ENCODE results near the gene PRDX5. TPM values are rescaled to one million over a fixed set of nuclear protein-coding genes. Genes with fewer than 3 reads are reported as not detected.

PRDX5 gene
- polyA plus RNA-seq, 4 donors: 229 to 668 (median 548) TPM

GRCh38 chr11:64334764-64335735 is 17.1 kb downstream of the PRDX5 start:
- Histone ChIP-seq H3K4me1 (ENCODE audit: control insufficient read depth in 3 of 3, insufficient read depth in 2 of 3, low read depth in 1 of 3, low read length in 2 of 3) (peaks cover 0 to 19% (median 3%) of the 10 kb centered on the region in 3 donors), H3K9me3 (ENCODE audit: control insufficient read depth in 2 of 2, insufficient read depth in 1 of 2, low read depth in 1 of 2, low read length in 1 of 2) (no peaks in the 10 kb centered on the region), H3K4me3 (ENCODE audit: low read depth in 1 of 3, low read length in 3 of 3) (no peak overlapping the region), H3K27ac (ENCODE audit: low read depth in 1 of 3, low read length in 2 of 3) (peak overlapping the region; percentile 56 to 57 (median 57)), H3K36me3 (ENCODE audit: control insufficient read depth in 3 of 3, insufficient read depth in 2 of 3, low read depth in 1 of 3, low read length in 3 of 3) (no peaks in the 10 kb centered on the region), H3K27me3 (ENCODE audit: control insufficient read depth in 3 of 3, insufficient read depth in 3 of 3, low read length in 3 of 3) (peaks cover 0 to 3% (median 0%) of the 10 kb centered on the region in 3 donors)
- 19 to 50% (median 36%) methylated on average over 13 of the region's 13 CpGs for WGBS, 3 donors
- FAIRE-seq (no peak), DNase-seq (peak; percentile 94 to 97)

- FAIRE-seq (no peak), DNase-seq (no peak)
- no peaks in the 10 kb centered on the region for H3K36me3 ChIP-seq (ENCODE audit: control insufficient read depth in 3 of 3, insufficient read depth in 2 of 3, low read depth in 1 of 3, low read length in 3 of 3)
- peaks cover 0 to 27% (median 10%) of the 10 kb centered on the region in 3 donors for H3K4me1 ChIP-seq (ENCODE audit: control insufficient read depth in 3 of 3, insufficient read depth in 2 of 3, low read depth in 1 of 3, low read length in 2 of 3)
- H3K27me3 ChIP-seq (ENCODE audit: control insufficient read depth in 3 of 3, insufficient read depth in 3 of 3, low read length in 3 of 3): peaks cover 0 to 23% (median 0%) of the 10 kb centered on the region in 3 donors
- no peak overlapping the region for H3K4me3 ChIP-seq (ENCODE audit: low read depth in 1 of 3, low read length in 3 of 3)
- WGBS, 3 donors: 75 to 83% (median 80%) methylated on average over 8 of the region's 8 CpGs
- no peaks in the 10 kb centered on the region for H3K9me3 ChIP-seq (ENCODE audit: control insufficient read depth in 2 of 2, insufficient read depth in 1 of 2, low read depth in 1 of 2, low read length in 1 of 2)
- H3K27ac ChIP-seq (ENCODE audit: low read depth in 1 of 3, low read length in 2 of 3): no peak overlapping the region
Measured at GRCh38 chr11:64337538-64338249, 19.8 kb downstream of the PRDX5 start.

- DNase-seq (no peak), FAIRE-seq (no peak)
- Histone ChIP-seq H3K4me3 (ENCODE audit: low read depth in 1 of 3, low read length in 3 of 3) (no peak overlapping the region), H3K27me3 (ENCODE audit: control insufficient read depth in 3 of 3, insufficient read depth in 3 of 3, low read length in 3 of 3) (peaks cover 0 to 23% (median 0%) of the 10 kb centered on the region in 3 donors), H3K27ac (ENCODE audit: low read depth in 1 of 3, low read length in 2 of 3) (no peak overlapping the region), H3K36me3 (ENCODE audit: control insufficient read depth in 3 of 3, insufficient read depth in 2 of 3, low read depth in 1 of 3, low read length in 3 of 3) (peaks cover 0 to under 1% (median 0%) of the 10 kb centered on the region in 3 donors), H3K4me1 (ENCODE audit: control insufficient read depth in 3 of 3, insufficient read depth in 2 of 3, low read depth in 1 of 3, low read length in 2 of 3) (peaks cover 0 to 37% (median 10%) of the 10 kb centered on the region in 3 donors), H3K9me3 (ENCODE audit: control insufficient read depth in 2 of 2, insufficient read depth in 1 of 2, low read depth in 1 of 2, low read length in 1 of 2) (no peaks in the 10 kb centered on the region)
- WGBS, 3 donors: 75 to 81% (median 80%) methylated on average over 4 to 8 of the region's 8 CpGs
Measured at GRCh38 chr11:64338716-64339115, 20.8 kb downstream of the PRDX5 start.

GRCh38 chr11:64339286-64339685 is 21.4 kb downstream of the PRDX5 start:
- no peak for FAIRE-seq
- DNase-seq: no peak
- H3K27me3 ChIP-seq (ENCODE audit: control insufficient read depth in 3 of 3, insufficient read depth in 3 of 3, low read length in 3 of 3): peaks cover 0 to 23% (median 0%) of the 10 kb centered on the region in 3 donors
- peaks cover 0 to 42% (median 10%) of the 10 kb centered on the region in 3 donors for H3K4me1 ChIP-seq (ENCODE audit: control insufficient read depth in 3 of 3, insufficient read depth in 2 of 3, low read depth in 1 of 3, low read length in 2 of 3)
- H3K36me3 ChIP-seq (ENCODE audit: control insufficient read depth in 3 of 3, insufficient read depth in 2 of 3, low read depth in 1 of 3, low read length in 3 of 3): peaks cover 0 to 4% (median 0%) of the 10 kb centered on the region in 3 donors
- 48 to 56% (median 56%) methylated on average over 4 of the region's 4 CpGs for WGBS, 3 donors
- no peaks in the 10 kb centered on the region for H3K9me3 ChIP-seq (ENCODE audit: control insufficient read depth in 2 of 2, insufficient read depth in 1 of 2, low read depth in 1 of 2, low read length in 1 of 2)
- no peak overlapping the region for H3K4me3 ChIP-seq (ENCODE audit: low read depth in 1 of 3, low read length in 3 of 3)
- peak overlapping the region in 1 of 3 donors; percentile 72 for H3K27ac ChIP-seq (ENCODE audit: low read depth in 1 of 3, low read length in 2 of 3)

- H3K36me3 ChIP-seq (ENCODE audit: control insufficient read depth in 3 of 3, insufficient read depth in 2 of 3, low read depth in 1 of 3, low read length in 3 of 3): peaks cover 0 to 4% (median 0%) of the 10 kb centered on the region in 3 donors
- peaks cover 0 to 23% (median 0%) of the 10 kb centered on the region in 3 donors for H3K27me3 ChIP-seq (ENCODE audit: control insufficient read depth in 3 of 3, insufficient read depth in 3 of 3, low read length in 3 of 3)
- DNase-seq (peak in 1 of 2 donors; percentile 56), FAIRE-seq (no peak)
- 50 to 61% (median 51%) methylated on average over 15 to 16 of the region's 16 CpGs for WGBS, 3 donors
- peaks cover 0 to 40% (median 10%) of the 10 kb centered on the region in 3 donors for H3K4me1 ChIP-seq (ENCODE audit: control insufficient read depth in 3 of 3, insufficient read depth in 2 of 3, low read depth in 1 of 3, low read length in 2 of 3)
- peak within 1 kb of the TSS; percentile 21 to 43 (median 38) for H3K4me3 ChIP-seq (ENCODE audit: low read depth in 1 of 3, low read length in 3 of 3)
- H3K27ac ChIP-seq (ENCODE audit: low read depth in 1 of 3, low read length in 2 of 3): peak within 1 kb of the TSS in 2 of 3 donors; percentile 25 to 72
- H3K9me3 ChIP-seq (ENCODE audit: control insufficient read depth in 2 of 2, insufficient read depth in 1 of 2, low read depth in 1 of 2, low read length in 1 of 2): no peaks in the 10 kb centered on the region
Measured at GRCh38 chr11:64339754-64340408, 22.0 kb downstream of the PRDX5 start, which contains the start of gene CCDC88B. TSS of gene CCDC88B (plus strand) at chr11:64340204. CDS start at chr11:64340267, 63 bp downstream.

- Histone ChIP-seq H3K27ac (ENCODE audit: low read depth in 1 of 3, low read length in 2 of 3) (peak overlapping the region in 1 of 3 donors; percentile 62), H3K4me1 (ENCODE audit: control insufficient read depth in 3 of 3, insufficient read depth in 2 of 3, low read depth in 1 of 3, low read length in 2 of 3) (peaks cover 0 to 35% (median 10%) of the 10 kb centered on the region in 3 donors), H3K4me3 (ENCODE audit: low read depth in 1 of 3, low read length in 3 of 3) (peak overlapping the region; percentile 21 to 43 (median 38)), H3K36me3 (ENCODE audit: control insufficient read depth in 3 of 3, insufficient read depth in 2 of 3, low read depth in 1 of 3, low read length in 3 of 3) (peaks cover 0 to 4% (median 0%) of the 10 kb centered on the region in 3 donors), H3K27me3 (ENCODE audit: control insufficient read depth in 3 of 3, insufficient read depth in 3 of 3, low read length in 3 of 3) (peaks cover 0 to 23% (median 0%) of the 10 kb centered on the region in 3 donors), H3K9me3 (ENCODE audit: control insufficient read depth in 2 of 2, insufficient read depth in 1 of 2, low read depth in 1 of 2, low read length in 1 of 2) (no peaks in the 10 kb centered on the region)
- FAIRE-seq (no peak), DNase-seq (peak in 1 of 2 donors; percentile 38)
- 31 to 59% (median 54%) methylated on average over 28 to 33 of the region's 33 CpGs for WGBS, 3 donors
Measured at GRCh38 chr11:64340671-64341335, 22.9 kb downstream of the PRDX5 start.

- peaks cover 0 to 23% (median 0%) of the 10 kb centered on the region in 3 donors for H3K27me3 ChIP-seq (ENCODE audit: control insufficient read depth in 3 of 3, insufficient read depth in 3 of 3, low read length in 3 of 3)
- peaks cover 0 to 4% (median 0%) of the 10 kb centered on the region in 3 donors for H3K36me3 ChIP-seq (ENCODE audit: control insufficient read depth in 3 of 3, insufficient read depth in 2 of 3, low read depth in 1 of 3, low read length in 3 of 3)
- FAIRE-seq (no peak), DNase-seq (no peak)
- no peak overlapping the region for H3K4me3 ChIP-seq (ENCODE audit: low read depth in 1 of 3, low read length in 3 of 3)
- peaks cover 0 to 35% (median 10%) of the 10 kb centered on the region in 3 donors for H3K4me1 ChIP-seq (ENCODE audit: control insufficient read depth in 3 of 3, insufficient read depth in 2 of 3, low read depth in 1 of 3, low read length in 2 of 3)
- no peaks in the 10 kb centered on the region for H3K9me3 ChIP-seq (ENCODE audit: control insufficient read depth in 2 of 2, insufficient read depth in 1 of 2, low read depth in 1 of 2, low read length in 1 of 2)
- H3K27ac ChIP-seq (ENCODE audit: low read depth in 1 of 3, low read length in 2 of 3): no peak overlapping the region
- WGBS, 3 donors: 83 to 87% (median 86%) methylated on average over 19 to 21 of the region's 21 CpGs
Measured at GRCh38 chr11:64341429-64341828, 23.5 kb downstream of the PRDX5 start.
